Melanocyte of skin (primary cell): ENCODE data around the gene ARHGAP32. TPM values are rescaled to one million over a fixed set of nuclear protein-coding genes. Genes with fewer than 3 reads are reported as not detected.

Experiments used
- small RNA-seq, 2 donors: library from RNA; depleted of rRNA; stranded (forward); fragments of <200 nt; gene quantifications; one replicate each; pipeline ENCODE3, GENCODE V24; 2012
- total RNA-seq, 2 donors: library from RNA; depleted of rRNA; stranded (reverse); fragments of >200 nt; gene quantifications; 2 replicates each; pipeline ENCODE4 v1.2.3, GENCODE V29; 2012

ARHGAP32 gene
- 10 to 100 TPM; 16.3 to 21.0 TPM for total RNA-seq

GRCh38 chr11:129192150-129192549 is at the start of gene ARHGAP32:
ARHGAP32 (minus strand) TSS chr11:129192325; CDS start chr11:129192198, 127 bp downstream.

GRCh38 chr11:128942817-128943427 is 249.2 kb downstream of the ARHGAP32 start, which contains the start of gene TP53AIP1:
TP53AIP1 (minus strand) TSS chr11:128942871; CDS start chr11:128937818, 5,053 bp downstream.

Small RNA genes within 50 kb of the gene (small RNA-seq; reads per million reads assigned to genes)
- gene RF00019 (0 reads per million in 2 donors), gene RNU6-874P (0 reads per million in 2 donors), gene RNU6-876P (0 reads per million in 2 donors)

Other genes with a start within 250 kb of the ARHGAP32 start
- gene TP53AIP1, start 249.5 kb downstream of the ARHGAP32 start, total RNA-seq, result under 1 TPM in 1 of 2 donors, not detected in 1; under 0.01 TPM
- not detected for gene BARX2, start 183.5 kb upstream of the ARHGAP32 start, total RNA-seq